Measurements from ENCODE around the gene RARG.
"Not testable (repeated sequence)": the region's sequence is repeated elsewhere in the genome, so short reads cannot be mapped to it uniquely, and the experiment has no call there.

Gene RARG

DNA sequence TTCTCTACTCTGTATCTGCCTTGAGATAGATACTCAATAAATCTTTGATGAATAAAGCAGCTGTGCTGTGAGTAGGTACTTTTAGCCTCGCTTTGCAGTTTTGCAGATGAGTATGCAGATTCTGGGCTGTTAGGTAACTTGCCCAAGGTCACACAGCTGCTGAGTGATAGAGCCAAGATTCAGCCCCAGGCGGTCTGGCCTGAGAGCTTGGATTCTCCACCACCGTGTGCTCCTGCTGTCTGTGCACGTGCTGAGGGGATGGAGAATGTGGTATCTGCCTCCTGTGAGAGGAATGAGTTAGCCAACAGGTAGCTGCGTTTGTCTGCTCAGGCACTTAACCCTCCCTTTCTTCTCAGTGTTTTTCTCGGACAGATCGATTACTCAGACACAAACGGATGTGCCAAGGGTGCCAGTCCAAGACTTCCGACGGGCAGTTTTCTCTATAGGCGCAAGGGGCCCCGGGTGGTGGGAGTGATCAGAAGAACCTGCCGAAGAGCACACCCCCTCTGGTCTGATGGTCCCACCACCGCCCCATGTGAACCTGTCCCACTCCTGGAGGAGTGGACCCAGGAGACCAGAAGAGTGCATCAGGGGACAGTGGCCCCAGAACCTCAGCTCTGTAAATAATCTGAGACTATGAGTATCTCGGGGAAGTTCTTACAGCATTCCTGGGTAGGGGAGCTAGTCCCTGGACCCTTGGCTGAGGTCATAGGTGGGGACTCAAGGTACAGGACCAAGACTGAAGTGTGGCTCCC is 44.7 kb downstream of the RARG start:
- no peak for DNase-seq

- DNase-seq = no peak
Measured at GRCh38 chr12:53186745-53187144, 45.3 kb downstream of the RARG start.

DNA sequence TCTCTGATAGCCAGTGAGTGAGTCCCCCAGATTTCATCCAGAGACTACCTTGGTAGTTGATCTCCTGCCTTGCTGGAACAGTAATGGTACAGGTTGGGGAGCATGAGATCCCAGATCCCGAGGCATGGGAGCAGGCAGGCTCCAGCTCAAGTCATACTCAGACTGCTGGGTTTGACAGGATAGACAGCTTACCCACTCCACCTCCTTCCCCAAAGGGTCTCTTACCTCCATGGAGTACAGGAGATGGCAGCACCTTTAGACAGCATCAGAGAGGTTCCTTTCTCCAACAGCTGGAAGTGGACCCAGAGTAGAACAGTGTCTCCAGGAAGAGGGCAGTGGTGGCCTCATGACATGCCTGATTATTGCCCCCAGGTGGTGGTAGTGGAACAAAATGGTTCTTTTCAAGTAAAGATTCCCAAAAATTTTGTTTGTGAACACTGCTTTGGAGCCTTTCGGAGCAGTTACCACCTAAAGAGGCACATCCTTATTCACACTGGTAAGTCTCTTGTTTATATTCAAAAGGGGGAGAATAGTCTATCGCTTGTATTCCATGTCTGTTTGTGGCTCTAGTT is 46.3 kb downstream of the RARG start:
- no peak for DNase-seq

DNA sequence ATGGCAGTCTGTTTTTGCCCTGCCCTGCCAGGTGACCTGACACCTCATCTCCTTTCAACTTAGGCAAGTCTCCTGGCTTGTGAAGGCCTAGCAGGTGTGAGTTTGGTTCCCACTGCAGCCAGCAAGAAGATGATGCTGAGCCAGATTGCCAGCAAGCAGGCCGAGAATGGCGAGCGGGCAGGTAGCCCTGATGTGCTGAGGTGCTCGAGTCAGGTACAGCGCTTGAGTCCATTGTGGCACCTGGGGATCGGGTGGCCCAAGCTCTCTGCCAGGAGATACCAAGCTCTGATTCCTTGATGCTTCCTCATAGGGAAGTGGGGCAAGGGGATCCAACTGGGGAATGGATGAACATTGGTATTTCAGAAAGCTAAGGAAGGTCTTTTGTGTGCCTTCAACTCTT is 47.2 kb downstream of the RARG start:
- DNase-seq = no peak

- no peak for DNase-seq
Measured at GRCh38 chr12:53182903-53183302, 49.1 kb downstream of the RARG start.

GRCh38 chr12:53181935-53182334 is 50.1 kb downstream of the RARG start:
- no peak for DNase-seq

GRCh38 chr12:53180931-53181645 is 50.9 kb downstream of the RARG start:
- peak; percentile 81 for DNase-seq

GRCh38 chr12:53180220-53180930 is 51.6 kb downstream of the RARG start, which contains the start of the genes CSAD and ZNF740:
CSAD (minus strand) TSS chr12:53180925; CDS start chr12:53173470, 7,455 bp downstream.
ZNF740 (plus strand) TSS chr12:53180722; CDS start chr12:53181984, 1,262 bp downstream.
- peak; percentile 99 for DNase-seq

DNA sequence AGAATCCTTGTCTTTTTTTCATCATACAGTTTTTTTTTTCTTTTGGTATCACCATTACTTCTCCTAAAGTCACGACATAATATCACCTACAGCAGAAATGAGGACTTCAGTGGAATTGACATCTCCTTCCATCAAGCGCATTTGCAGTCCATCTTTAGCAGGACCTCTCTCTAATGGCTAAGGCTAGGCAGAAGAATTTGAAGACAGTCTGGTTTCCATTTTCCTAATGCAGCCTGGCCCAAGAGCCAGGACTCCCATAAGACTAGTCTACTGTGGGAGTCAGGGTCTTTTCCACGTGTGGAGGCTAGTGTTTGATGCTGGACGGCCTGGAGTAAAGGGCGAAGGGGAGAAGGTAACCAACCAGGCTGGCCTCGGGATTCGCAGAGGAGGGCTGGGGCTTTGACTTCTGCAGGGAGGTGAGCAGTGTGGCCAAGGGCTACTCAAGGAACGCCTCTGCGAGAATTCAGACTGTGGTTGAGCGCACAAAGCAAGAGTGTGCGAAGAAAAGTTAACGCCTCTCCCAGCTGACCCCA is 52.3 kb downstream of the RARG start:
- no peak for DNase-seq

GRCh38 chr12:53178803-53179202 is 53.2 kb downstream of the RARG start:
- DNase-seq = not testable (repeated sequence)

DNA sequence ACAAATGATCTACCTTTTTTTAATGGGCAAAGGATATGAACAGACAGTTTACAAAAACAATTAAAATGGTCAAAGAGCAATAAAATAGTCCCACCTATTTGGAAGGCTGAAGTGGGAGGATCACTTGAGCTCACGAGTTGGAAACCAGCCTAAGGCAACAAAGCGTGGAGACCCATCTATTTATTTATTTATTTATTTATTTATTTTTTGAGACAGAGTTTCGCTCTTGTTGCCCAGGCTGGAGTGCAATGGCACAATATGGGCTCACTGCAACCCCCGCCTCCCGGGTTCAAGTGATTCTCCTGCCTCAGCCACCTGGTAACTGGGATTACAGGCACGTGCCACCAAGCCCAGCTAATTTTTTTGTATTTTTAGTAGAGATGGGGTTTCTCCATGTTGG is 54.6 kb downstream of the RARG start:
- DNase-seq = not testable (repeated sequence)

DNA sequence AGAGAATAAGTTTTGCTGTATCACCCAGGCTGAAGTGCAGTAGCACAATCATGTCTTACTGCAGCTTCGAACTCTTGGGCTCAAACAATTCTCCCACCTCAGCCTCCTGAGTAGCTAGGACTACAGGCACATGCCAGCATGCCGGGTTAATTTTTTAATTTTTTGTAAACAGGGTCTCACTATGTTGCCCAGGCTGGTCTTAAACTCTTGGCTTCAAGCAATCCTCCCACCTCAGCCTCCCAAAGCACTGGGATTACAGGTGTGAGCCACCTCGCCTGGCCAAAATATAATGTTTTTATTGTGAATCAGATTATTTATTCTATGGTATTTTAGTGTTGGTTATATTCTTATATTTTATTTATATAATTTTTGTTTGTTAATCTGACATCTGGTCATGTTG is 55.3 kb downstream of the RARG start:
- DNase-seq = no peak

GRCh38 chr12:53174881-53175491 is 57.0 kb downstream of the RARG start:
- no peak for DNase-seq

DNA sequence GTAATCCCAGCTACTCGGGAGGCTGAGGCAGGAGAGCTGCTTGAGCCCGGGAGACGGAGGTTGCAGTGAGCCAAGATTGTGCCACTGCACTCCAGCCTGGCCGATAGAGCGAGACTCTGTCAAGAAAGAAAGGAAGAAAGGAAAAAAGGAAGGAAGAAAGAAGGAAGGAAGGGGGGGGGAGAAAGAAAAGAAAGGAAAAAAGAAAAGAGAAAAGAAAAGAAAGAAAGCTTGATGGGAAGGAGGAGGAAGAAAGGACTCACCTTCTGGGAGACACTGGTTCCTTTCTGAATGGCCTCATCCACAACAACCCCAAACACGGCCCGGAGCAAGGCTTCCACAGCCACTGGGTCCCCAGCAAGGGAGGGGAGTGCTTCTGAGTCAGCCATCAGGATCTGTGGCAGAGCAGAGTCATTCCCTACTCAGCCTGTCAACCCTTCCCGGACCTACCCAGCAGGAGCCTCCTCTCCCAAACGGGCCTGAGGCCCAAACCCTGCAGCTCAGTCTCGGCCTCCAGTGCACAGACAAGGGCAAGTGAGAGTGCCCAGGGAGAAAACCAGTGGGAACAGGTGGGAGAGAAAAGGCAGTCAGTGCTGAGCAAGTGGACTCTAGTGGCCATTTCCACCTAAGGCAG is 58.8 kb downstream of the RARG start:
- no peak for DNase-seq

- no peak for DNase-seq
Measured at GRCh38 chr12:53172352-53172751, 59.7 kb downstream of the RARG start.

DNA sequence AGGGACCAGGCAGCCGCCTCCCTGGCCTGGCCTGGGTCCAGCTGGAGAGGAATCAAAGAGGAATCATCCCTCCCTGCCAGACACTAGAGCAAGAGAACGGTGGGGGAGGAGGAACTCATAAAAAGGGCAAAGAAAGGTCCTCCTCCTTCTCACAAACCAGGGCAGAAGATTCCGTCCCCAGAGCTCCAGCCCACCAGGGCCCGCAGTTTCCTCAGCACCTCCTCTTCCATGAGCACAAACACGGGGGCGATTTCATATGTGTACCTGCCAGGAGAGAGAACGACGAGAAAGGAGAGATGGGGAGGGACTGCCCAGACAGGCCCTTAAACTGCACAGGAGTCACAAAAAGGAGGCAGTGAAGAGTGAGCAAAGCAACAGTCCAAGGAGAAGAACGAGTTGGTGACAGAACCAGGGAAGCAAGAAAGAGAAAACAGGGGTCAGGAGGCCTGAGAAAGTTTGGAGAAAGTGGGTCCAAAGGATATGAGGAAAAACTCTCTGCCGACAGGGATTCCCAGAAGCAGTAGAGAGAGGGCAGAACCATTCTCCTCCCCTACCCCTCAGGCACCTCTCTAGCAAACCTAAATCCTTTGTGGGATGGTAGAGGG is 60.2 kb downstream of the RARG start:
- no peak for DNase-seq

DNA sequence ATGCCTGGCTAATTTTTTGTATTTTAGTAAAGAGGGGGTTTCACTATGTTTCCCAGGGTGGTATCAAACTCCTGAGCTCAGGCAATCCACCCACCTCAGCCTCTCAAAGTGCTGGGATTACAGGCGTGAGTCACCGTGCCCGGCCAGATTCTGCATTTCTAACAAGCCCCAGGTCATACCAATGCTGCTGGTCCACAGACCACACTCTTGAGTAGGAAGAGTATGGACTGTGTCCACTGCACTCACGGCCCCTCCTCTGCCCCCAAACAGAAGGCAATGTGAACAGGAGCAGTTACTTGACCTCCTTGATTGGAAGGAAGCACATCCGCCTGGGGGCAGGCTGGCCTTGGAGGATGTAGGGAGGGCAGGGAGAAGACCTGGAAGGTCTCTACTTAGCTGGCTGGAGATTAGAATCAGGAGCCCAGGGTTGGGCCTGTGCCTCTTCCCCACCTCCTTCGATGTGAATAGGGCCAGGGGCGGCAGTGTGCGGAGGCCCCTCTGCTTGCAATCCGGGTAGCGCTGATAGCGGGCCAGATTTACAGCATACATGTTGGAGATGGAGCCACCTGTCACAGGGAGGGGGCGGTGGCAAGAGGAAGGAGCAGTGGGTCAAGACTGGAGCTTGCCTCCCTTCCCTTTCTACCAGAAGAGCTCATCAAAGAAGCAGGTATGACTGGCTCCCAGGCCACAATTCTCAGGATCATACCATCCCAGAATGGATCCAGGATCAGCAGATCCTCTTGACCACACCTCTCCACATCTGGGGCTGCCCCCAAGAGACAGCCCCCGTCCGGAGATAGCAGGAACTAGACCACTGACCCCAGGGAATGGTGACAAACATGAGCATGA is 60.9 kb downstream of the RARG start:
- DNase-seq = no peak

DNA sequence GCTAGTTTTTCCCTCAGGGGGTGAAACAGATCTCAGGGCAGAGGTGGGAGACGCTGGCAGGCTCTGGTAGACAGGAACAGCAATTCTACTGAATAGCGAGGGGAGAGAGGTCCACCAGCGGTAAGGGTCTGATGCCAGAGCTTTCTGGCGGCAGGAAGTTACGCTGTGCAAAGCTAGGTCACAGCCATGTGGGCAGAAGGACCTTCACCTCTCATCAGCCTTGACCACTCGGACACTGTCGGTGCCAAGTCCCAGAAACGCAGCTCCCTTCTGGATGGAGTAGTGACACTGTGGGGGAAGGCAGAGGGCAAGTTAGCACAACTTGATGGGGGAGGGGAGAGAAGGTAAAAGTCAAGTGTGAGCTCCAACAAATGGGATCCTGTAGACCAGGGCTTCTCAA is 61.8 kb downstream of the RARG start:
- DNase-seq = no peak

GRCh38 chr12:53169644-53170043 is 62.4 kb downstream of the RARG start:
- DNase-seq = no peak

GRCh38 chr12:53166837-53167236 is 65.2 kb downstream of the RARG start:
- no peak for DNase-seq

- DNase-seq = not testable (repeated sequence)
Measured at GRCh38 chr12:53163008-53163407, 69.0 kb downstream of the RARG start.

Data from activated naive CD4-positive, alpha-beta T cell treated with anti-CD3 and anti-CD28 coated beads, Interleukin-2, amount 50 U/mL, for 16 hours (primary cell).